ENCODE results near the gene KLHL29. TPM values are rescaled to one million over a fixed set of nuclear protein-coding genes. Genes with fewer than 3 reads are reported as not detected.

Gene KLHL29
- total RNA-seq, 1 donor from 2014 or later, result 5.0 TPM

DNA sequence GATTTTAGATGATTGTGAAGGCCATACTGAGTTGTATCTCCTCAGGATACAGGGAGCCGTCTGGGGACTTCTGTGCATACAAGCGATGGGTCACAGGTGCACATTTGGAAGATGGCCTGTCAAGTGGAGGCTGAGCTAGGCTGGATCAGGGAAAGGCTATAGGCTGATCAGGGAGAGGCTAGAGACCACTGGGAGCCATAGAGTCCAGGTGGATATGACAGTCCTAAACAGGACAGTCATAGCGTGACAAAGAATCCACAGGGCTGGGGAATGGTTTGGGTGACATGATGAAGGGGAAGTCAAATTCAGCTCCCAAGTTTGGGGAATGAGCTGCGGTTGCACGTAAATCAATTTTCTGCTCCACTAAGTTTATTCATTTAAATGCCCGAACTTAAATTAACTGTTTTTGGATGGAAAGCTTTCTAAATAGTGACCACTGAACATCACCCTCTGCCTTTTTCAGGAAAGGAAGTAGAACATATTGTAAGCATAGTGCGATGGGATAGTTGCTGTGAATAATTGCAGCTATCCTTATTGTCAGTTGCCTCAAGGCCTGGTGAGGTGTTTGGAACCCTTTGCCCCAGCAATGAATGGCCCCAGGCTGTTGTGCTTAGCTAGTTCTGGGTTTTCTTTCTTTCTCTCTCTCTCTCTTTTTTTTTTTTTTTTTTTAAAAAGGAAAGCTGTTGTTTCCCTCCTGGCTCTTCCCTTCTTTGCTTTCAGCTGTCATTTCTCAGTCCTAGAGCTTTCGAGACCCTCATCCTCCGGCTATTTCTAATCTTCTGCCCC, 50.5 kb downstream of the KLHL29 start:
- TF ChIP-seq, protein P1, sequence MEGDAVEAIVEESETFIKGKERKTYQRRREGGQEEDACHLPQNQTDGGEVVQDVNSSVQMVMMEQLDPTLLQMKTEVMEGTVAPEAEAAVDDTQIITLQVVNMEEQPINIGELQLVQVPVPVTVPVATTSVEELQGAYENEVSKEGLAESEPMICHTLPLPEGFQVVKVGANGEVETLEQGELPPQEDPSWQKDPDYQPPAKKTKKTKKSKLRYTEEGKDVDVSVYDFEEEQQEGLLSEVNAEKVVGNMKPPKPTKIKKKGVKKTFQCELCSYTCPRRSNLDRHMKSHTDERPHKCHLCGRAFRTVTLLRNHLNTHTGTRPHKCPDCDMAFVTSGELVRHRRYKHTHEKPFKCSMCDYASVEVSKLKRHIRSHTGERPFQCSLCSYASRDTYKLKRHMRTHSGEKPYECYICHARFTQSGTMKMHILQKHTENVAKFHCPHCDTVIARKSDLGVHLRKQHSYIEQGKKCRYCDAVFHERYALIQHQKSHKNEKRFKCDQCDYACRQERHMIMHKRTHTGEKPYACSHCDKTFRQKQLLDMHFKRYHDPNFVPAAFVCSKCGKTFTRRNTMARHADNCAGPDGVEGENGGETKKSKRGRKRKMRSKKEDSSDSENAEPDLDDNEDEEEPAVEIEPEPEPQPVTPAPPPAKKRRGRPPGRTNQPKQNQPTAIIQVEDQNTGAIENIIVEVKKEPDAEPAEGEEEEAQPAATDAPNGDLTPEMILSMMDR (IDR thresholded peaks at IDR 0.05; ENCODE audit: insufficient read depth, low read length, severe bottlenecking), result no peak
- FAIRE-seq, result no peak
- no peak for DNase-seq (ENCODE audit: low read depth)
- Histone ChIP-seq H3K4me3 (ENCODE audit: low read depth, low read length) (no peak overlapping the region), H3K36me3 (ENCODE audit: control insufficient read depth, insufficient read depth, low read length) (no peaks in the 10 kb centered on the region), H3K27me3 (ENCODE audit: control insufficient read depth, insufficient read depth, low read length) (no peaks in the 10 kb centered on the region)

DNA sequence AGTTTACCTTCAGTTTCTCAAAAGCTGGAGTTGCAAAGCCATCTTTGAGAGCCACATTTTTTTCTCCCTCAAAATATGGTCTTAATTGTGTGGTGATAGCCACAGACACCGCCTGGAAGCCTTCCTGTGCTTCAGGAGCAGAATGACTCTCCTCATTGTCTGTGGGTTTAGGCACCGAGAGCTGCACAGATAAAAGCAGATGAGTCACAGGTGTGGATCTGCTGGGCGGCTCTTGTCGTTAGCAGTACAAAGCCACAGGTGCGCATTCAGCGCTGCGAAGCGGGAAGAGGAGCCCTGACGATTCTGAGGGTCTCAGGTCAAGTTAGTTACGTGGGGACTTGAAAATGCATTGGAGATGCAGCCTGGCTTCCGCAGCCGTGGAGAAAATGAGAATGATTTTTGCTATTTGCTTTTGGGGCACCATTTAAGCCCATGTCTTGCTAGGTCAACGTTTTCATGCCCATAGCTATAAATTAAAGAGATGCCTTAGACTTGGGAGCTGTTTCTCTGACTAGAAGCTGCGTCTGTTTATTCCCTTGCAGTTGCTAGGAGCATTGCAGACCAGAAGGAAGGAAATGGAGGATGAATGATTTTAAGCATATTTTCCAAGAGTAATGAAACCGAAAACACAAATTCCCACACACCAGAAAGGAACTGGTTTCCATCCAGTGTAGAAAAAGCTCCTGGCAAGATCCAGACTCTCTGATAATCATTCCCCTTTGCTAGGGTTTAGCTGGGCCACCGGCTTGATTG, 51.5 kb downstream of the KLHL29 start:
- H3K36me3 ChIP-seq (ENCODE audit: control insufficient read depth, insufficient read depth, low read length), result no peaks in the 10 kb centered on the region
- DNase-seq (ENCODE audit: low read depth) (no peak), FAIRE-seq (no peak)
- no peaks in the 10 kb centered on the region for H3K27me3 ChIP-seq (ENCODE audit: control insufficient read depth, insufficient read depth, low read length)
- TF ChIP-seq, protein P1 (IDR thresholded peaks at IDR 0.05; ENCODE audit: insufficient read depth, low read length, severe bottlenecking), result no peak
- H3K4me3 ChIP-seq (ENCODE audit: low read depth, low read length), result no peak overlapping the region

DNA sequence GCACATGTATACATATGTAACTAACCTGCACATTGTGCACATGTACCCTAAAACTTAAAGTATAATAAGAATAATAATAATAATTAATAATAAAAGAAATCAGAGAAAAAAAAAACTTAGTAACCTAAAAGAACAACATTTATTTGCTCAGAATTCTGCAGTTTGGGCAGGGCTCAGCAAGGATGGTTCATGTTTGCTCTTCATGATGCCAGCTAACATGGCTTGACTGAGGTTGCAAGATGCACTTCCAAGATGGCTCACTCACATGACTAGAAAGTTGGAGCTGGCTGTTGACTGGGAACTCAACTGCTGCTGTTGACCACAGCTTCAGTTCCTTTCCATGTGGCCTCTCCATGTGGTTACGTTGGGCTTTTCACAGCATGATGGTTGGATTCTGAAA, 56.4 kb downstream of the KLHL29 start:
- TF ChIP-seq, protein P1 (IDR thresholded peaks at IDR 0.05; ENCODE audit: insufficient read depth, low read length, severe bottlenecking), result no peak

DNA sequence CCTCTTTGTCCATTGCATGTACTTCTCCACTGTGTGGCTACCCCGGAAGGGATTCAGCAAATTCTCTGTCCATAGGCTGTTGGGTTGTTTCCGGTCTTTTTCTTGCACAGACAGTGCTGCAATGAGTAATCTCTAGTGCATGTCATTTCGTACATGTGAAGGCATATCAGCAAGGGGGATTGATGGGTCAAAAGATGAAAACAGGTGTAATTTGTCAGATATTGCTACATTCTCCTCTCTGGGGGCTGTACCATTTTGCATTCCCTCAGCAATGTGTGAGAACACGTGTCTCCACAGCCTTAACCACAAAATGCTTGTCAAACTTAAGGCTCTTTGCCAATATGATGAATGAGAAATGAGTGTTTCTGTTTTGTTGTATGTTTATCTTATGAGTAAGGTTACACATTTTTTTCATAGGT, 60.5 kb downstream of the KLHL29 start:
- FAIRE-seq (no peak), DNase-seq (ENCODE audit: low read depth) (peak; percentile 97)
- TF ChIP-seq, protein P1 (IDR thresholded peaks at IDR 0.05; ENCODE audit: insufficient read depth, low read length, severe bottlenecking), result no peak
- H3K27me3 ChIP-seq (ENCODE audit: control insufficient read depth, insufficient read depth, low read length), result no peaks in the 10 kb centered on the region
- H3K36me3 ChIP-seq (ENCODE audit: control insufficient read depth, insufficient read depth, low read length), result no peaks in the 10 kb centered on the region
- H3K4me3 ChIP-seq (ENCODE audit: low read depth, low read length), result no peak overlapping the region

More for the DNA sequence above, 56.4 kb downstream of the KLHL29 start:
- FAIRE-seq, result no peak
- H3K27me3 ChIP-seq (ENCODE audit: control insufficient read depth, insufficient read depth, low read length), result no peaks in the 10 kb centered on the region
- DNase-seq (ENCODE audit: low read depth), result no peak
- H3K36me3 ChIP-seq (ENCODE audit: control insufficient read depth, insufficient read depth, low read length), result no peaks in the 10 kb centered on the region
- H3K4me3 ChIP-seq (ENCODE audit: low read depth, low read length), result no peak overlapping the region

DNA sequence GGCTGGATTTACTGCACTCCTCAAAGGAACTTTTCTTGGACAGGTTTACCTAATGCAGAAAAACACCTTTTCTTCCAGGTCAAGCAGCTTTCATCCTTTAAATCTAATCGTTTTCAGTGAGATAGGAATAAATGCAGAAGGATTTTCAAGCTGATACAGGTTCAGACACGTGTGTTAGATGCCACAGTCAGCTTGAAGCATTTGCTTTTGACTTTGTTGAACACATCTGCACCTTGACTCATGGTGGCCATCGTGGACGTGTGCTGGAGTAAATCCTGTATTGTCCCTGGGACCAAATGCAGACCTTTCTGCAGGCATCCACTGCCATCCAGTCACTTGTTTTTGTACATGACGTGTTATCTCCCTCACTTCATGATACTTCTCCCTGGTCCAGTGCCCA, 61.9 kb downstream of the KLHL29 start:
- H3K36me3 ChIP-seq (ENCODE audit: control insufficient read depth, insufficient read depth, low read length), result no peaks in the 10 kb centered on the region
- no peak for FAIRE-seq
- DNase-seq (ENCODE audit: low read depth), result peak; percentile 69
- TF ChIP-seq, protein P1 (IDR thresholded peaks at IDR 0.05; ENCODE audit: insufficient read depth, low read length, severe bottlenecking), result no peak
- H3K27me3 ChIP-seq (ENCODE audit: control insufficient read depth, insufficient read depth, low read length), result no peaks in the 10 kb centered on the region
- no peak overlapping the region for H3K4me3 ChIP-seq (ENCODE audit: low read depth, low read length)
